ENCODE results near the gene PCBD1.
A peak's percentile ranks its signal among the peaks of the same experiment; 100 is the strongest.
"Not testable (repeated sequence)": the region's sequence is repeated elsewhere in the genome, so short reads cannot be mapped to it uniquely, and the experiment has no call there.

The PCBD1 gene

GRCh38 chr10:70887804-70888800 is at the start of gene PCBD1:
TSS of gene PCBD1 (minus strand) at chr10:70888565. CDS start at chr10:70888533, 32 bp downstream.
- peak; percentile 59 for DNase-seq

- no peak for DNase-seq
Observed at GRCh38 chr10:70937661-70938060, 49.3 kb upstream of the PCBD1 start.

GRCh38 chr10:70936111-70936510 is 47.7 kb upstream of the PCBD1 start:
- DNase-seq: no peak

GRCh38 chr10:70935631-70936030 is 47.3 kb upstream of the PCBD1 start:
- DNase-seq: no peak

- DNase-seq: no peak
Observed at GRCh38 chr10:70935125-70935625, 46.8 kb upstream of the PCBD1 start.

DNA sequence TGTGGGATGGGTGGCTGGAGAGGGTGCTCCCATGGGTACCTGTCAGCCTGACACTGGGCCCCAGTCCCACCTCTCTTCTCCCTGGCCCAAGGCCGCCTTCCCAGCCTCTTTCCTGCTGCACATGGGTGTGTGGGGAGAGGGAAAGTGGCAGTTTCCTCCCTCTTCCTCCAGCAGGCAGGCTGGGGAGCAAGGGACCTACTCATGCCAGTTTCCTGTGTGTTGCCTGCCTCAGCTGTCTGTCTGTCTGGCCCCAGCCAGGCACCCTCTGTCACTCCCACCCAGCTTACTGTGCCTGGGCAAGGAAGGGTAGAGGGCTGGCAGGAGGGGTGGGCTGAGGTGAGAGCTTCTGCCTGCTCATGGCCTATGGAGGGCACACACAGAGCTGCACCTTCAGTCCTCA is 46.3 kb upstream of the PCBD1 start:
- DNase-seq: no peak

- no peak for DNase-seq
Observed at GRCh38 chr10:70932392-70933196, 44.2 kb upstream of the PCBD1 start.

- no peak for DNase-seq
Observed at GRCh38 chr10:70931168-70931815, 42.9 kb upstream of the PCBD1 start.

DNA sequence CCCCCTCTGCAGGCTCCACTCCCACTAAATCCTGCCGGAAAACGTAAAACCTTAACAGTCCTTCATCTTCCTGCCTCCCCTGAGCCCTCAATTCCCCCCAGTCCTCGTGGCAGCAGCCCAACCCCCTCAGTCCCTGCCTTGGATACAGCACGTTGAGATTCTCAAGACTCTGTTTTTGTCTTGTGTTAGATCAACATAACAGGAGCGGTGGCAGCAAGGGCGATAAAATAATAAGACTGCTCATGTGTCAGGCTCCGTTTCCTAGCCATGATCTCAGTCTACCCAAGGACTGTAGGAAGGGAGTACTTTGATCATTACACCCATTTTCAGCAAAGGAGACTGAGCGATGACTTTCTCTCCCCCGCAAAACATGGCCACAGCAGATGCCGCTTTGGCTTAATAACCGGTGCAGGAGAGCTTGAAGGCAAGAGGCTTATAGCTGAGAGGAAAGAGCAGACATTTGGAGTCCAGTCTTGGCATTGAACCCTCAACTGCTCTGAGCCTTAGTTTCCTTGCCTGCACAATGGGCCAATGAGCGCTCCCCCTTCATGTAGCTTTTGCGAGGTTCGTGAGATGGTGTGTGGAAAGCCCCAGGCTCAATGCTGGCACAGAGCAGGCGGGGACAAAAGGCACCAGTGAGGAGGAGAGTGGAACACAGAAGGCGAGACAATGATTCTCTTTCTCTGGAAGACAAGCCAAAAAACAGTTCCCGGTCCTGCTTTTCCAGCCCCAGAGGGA is 42.1 kb upstream of the PCBD1 start:
- no peak for DNase-seq

DNA sequence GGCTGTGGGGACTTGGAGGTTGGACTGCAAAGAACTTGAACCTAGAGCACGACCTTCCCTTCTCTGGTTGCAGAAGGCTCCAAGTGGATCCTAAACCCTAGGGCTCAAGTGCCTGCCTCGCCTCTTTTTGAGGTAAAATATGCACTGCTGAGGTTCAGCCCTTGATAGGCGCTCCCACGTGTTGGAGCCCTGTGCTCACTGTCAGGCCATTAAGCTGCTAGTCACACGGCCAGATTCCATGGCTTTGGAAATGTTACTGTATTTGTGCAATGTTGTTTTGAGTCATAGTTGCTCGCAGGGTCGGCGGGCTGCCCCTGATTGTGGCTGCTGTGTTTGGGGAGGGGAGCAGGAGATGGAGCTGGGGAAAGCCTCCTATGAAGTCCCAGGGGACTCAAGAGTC is 39.8 kb upstream of the PCBD1 start:
- no peak for DNase-seq

- no peak for DNase-seq
Observed at GRCh38 chr10:70927189-70927943, 39.0 kb upstream of the PCBD1 start.

GRCh38 chr10:70926226-70927000 is 38.0 kb upstream of the PCBD1 start:
- no peak for DNase-seq

DNA sequence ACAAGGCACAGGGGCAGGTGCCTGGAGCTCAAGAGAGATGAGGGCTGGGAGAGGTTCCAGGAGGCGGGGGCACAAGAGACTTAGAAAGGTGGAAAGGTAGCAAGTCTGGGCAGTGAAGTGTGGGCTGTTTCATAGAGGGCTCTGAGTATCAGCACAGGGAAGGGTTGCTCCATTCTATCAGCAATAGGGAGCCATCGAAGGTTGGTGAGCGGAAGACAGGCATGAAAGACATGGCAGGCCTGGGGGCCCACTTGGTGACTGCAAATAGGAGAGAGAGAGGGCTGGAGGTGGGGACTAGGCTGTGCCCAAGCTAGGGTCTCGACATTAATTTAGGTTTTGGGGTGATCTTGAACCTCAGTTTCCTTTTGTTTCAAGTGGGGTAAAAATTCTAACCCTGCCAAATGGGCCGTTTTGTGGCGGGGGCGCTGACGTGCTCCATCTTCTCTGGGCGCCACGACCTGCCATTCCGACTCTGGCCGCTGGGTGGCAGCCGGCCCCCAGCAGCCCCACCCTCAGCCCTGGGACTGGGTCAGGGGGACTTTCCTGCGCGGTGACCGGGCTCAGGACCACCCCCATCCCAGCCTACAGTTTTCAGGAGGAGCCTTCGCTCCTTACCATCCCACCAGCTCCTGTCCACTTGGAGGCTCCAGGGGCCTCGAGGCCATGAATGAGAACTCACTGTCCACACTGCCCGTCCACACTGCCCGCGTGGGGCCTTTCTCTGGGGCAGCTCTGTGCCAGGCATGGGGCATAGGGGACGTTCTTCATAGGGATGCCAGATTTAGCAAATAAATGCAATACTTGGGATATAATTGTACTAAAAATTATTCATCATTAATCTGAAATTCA is 37.2 kb upstream of the PCBD1 start:
- DNase-seq: no peak

DNA sequence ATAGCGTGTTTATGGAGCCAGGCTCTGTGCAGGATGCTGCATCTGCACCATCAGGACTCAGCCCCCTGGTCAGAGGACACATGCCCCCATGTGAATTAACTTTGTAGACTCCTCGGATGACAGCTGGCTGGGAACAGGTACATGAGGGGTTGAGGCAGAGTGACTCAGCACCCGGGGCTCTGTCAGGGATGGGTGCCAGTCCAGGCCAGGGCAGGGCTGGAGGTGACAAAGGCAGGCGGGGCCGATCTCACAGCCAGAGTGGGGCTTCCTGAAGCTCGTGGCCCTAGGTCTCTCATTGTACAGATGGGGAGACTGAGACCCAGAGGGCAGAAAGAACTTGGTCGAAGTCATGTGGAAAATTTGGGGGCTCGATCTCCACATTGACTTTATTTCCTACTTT is 35.3 kb upstream of the PCBD1 start:
- no peak for DNase-seq

DNA sequence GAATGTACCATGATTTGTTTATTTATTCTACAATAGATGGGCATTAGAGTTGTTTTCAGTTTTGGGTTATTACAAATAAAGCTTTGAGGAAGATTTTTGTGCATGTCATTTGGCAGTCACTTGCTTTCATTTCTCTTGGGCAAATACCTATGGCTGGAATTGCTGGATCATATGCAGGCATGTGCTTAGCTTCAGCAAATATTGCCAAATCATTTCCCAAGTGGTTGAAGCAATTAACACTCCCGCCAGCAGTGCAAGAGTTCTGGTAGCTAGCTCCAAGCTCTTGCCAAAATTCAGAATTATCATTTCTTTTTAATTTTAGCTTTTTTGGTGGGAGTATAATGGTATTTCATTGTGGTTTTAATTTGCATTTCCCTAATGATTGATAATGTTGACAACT is 32.9 kb upstream of the PCBD1 start:
- DNase-seq: no peak

GRCh38 chr10:70920519-70920918 is 32.2 kb upstream of the PCBD1 start:
- DNase-seq: peak; percentile 72

DNA sequence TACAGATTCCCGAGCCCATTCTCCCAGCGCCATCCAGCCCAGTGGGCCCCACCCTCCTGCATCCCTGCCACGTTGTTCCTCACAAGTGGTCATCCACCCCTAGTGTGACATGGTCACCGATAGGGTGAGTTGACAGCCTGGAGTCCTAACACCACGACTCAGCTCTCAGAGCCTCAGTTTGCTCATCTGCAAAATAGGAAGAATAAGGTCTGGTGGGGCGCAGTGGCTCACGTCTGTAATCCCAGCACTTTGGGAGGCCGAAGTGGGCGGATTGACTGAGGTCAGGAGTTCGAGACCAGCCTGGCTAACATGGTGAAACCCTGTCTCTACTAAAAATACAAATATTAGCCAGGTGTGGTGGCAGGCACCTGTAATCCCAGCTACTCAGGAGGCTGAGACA is 31.5 kb upstream of the PCBD1 start:
- not testable (repeated sequence) for DNase-seq

GRCh38 chr10:70918851-70919530 is 30.6 kb upstream of the PCBD1 start:
- DNase-seq: no peak

- no peak for DNase-seq
Observed at GRCh38 chr10:70917635-70918034, 29.3 kb upstream of the PCBD1 start.
